Dermis microvascular lymphatic vessel endothelial cell (primary cell): ENCODE results near the gene DYNC2H1. TPM values are rescaled to one million over a fixed set of nuclear protein-coding genes. Genes with fewer than 3 reads are reported as not detected.

Experiments
- DNase-seq, 2 donors: peaks; one replicate each; pipeline versions ENCODE4 v3.0.0 to v3.0.0-alpha.2; 2010; ENCODE audit warnings: low read depth in 2 of 2
- total RNA-seq: library from RNA; depleted of rRNA; stranded (reverse); fragments of >200 nt; gene quantifications from 2 replicates; pipeline ENCODE4 v1.2.1, GENCODE V29; 2014

Gene DYNC2H1, protein sequence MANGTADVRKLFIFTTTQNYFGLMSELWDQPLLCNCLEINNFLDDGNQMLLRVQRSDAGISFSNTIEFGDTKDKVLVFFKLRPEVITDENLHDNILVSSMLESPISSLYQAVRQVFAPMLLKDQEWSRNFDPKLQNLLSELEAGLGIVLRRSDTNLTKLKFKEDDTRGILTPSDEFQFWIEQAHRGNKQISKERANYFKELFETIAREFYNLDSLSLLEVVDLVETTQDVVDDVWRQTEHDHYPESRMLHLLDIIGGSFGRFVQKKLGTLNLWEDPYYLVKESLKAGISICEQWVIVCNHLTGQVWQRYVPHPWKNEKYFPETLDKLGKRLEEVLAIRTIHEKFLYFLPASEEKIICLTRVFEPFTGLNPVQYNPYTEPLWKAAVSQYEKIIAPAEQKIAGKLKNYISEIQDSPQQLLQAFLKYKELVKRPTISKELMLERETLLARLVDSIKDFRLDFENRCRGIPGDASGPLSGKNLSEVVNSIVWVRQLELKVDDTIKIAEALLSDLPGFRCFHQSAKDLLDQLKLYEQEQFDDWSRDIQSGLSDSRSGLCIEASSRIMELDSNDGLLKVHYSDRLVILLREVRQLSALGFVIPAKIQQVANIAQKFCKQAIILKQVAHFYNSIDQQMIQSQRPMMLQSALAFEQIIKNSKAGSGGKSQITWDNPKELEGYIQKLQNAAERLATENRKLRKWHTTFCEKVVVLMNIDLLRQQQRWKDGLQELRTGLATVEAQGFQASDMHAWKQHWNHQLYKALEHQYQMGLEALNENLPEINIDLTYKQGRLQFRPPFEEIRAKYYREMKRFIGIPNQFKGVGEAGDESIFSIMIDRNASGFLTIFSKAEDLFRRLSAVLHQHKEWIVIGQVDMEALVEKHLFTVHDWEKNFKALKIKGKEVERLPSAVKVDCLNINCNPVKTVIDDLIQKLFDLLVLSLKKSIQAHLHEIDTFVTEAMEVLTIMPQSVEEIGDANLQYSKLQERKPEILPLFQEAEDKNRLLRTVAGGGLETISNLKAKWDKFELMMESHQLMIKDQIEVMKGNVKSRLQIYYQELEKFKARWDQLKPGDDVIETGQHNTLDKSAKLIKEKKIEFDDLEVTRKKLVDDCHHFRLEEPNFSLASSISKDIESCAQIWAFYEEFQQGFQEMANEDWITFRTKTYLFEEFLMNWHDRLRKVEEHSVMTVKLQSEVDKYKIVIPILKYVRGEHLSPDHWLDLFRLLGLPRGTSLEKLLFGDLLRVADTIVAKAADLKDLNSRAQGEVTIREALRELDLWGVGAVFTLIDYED (N-terminal part only)
- 2.7 and 3.3 TPM in 2 replicates for total RNA-seq

DNA sequence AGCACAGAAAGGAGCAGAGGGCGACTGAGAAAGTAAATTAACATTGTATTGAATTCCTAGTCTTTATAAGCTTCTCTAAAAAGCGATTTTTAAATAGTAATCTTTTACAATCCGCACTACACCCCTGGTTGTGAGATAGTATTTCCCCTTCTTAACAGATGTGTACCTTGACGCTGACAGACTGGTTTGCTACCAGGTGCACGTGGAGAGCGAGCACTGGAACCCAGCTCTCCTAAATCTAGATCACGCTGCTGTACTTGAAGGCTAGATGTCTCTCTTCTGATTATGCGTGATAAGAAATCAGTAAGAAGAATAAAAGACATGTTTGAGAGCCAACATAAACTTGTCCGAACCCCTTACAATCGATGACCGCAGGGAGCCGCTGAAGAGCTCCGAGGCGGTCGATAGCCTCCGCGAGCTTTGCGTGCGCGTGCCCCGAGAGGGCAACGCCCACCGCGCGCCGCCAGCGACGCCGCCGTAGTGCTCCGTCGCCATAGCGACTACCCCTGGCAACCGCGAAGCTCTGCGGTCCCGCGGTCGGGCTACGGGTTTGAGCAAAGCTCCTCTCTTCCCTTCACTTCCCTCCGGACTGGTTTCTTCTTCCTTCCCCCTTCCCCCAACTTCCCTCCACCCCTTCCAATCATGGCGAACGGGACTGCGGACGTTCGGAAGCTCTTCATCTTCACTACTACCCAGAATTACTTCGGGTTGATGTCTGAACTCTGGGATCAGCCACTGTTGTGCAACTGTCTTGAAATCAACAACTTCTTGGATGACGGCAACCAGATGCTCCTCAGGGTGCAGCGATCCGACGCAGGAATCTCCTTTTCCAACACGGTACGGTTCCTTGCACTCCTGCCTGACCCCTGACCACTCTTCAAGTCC, at the start of gene DYNC2H1:
Gene DYNC2H1, plus strand, starts transcription at position 494 of the 885 bp plus-strand sequence. Its CDS starts 149 bp downstream, at position 643.
- DNase-seq, result peak; percentile 49 to 85

DNA sequence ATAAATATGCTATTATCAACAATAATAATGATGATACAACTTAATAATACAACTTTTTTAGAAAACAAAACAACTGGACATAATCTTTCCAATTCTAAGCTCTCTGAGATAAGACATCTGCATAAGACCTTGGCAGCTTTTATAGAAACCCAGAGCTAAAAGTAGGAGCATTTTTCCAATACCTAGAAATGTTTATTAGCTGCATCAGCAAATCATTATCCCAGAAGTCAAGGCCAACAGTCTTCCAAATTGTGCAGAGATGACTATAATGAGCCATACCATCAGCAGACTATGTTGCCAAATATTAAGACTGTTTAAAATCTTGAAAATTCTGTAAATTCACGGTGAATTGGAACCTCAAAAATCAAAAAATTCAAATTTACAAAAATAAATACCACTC, 47.6 kb upstream of the DYNC2H1 start:
- DNase-seq, result no peak

DNA sequence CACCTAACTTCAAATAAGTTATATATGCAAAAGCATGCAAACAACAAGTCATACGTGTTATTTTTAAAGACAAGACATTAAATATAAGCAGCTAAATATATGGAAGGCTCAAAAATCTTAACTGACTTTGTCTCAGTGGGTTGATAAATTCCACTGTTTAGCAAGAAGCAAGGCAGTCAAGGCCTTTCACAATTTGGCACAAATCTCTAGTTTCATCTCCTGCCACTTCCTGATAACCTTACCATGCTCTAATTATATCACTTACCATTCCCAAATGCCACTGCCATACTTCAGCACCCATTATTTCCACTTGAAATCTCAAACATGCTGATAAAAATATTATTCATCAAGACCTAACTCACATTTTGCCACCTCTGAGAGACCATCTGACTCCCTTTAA, 42.1 kb upstream of the DYNC2H1 start:
- DNase-seq, result no peak

DNA sequence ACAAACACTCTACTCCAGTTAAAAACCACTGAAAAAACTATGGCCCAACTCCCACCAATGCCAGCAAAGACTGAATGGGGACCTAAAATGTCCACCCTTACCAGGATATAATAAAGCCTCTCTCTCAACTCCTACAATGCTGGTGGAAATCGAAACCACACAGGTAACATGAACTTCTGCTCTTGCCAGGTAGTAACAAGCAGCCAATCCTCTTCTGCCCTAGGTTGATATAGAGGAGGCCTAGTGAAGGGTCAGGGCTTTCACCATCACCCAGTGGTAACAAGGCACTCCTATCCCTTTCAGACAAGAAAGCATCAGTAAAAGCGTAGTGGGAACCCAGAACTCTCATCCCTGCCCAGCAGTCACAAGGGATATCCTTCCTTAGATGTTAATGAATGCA, 39.9 kb upstream of the DYNC2H1 start:
- DNase-seq, result no peak

DNA sequence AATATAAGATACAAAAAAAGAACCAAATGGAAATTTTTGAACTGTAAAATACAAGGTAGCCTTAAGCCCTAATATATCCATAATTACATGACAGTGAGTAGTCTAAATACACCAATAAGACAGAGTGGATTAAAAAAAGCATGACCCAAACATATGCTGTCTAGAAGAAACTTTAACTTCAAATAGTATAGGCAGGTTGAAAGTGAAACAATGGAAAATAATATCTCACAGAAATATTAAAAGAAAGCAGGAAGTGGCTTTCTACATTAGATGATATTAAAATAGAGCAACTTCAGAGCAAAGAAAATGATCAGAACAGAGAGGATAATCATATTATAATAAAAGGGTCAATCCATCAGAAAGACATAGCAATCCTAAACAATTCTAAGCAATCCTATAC, 39.1 kb upstream of the DYNC2H1 start:
- DNase-seq, result no peak

DNA sequence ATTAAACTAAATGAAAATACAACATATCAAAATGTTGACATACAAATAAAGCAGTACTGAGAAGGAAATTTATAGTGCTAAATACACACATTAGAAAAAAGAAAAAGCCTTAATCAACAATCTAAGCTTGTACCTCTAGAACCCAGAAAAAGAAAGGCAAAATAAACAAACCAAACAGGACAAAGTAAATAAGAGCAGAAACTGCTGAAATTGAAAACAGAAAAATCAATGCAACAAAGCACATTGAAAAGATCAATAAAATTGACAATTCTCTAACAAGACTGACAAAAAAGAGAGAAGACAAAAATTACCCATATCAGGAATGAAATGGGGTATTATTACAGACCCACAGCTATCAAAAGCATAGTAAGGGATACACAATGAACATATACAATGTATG, 38.2 kb upstream of the DYNC2H1 start:
- no peak for DNase-seq

DNA sequence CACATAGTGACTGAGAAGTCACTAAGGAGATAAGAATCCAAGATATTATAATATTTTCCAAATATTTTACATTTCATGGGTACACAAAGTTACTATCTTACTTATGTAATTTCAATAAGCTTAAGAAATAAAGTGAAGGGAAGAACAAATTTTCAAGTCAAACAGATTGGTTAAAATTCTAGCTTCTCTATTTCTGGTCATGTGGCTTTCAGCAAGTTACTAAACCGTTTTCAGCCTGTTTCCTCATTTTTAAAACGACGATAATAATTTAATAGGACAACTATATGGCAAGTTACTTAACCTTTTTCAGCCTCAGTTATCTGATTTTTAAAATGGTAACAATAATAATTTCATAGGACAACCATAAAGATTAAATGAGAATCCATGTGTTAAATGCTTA, 32.9 kb upstream of the DYNC2H1 start:
- no peak for DNase-seq

DNA sequence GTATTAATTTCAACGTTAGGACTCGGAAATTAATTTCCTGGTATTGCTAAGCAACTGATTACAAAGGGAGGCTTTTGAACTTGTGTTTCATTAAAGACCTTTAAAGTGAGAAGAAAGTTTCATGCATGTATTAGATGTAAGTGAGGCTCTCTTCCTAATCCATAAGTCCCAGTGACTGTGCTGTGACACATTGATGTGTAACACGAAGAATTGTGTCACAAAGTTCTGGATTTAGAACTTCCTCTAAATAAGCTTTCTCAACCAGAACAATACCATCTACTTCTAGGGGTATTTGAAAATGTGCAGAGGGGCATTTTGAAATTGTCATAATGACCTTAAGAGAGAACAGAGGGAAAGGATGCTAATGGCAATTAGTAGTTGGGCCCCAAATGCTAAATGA, 31.7 kb upstream of the DYNC2H1 start:
- no peak for DNase-seq

DNA sequence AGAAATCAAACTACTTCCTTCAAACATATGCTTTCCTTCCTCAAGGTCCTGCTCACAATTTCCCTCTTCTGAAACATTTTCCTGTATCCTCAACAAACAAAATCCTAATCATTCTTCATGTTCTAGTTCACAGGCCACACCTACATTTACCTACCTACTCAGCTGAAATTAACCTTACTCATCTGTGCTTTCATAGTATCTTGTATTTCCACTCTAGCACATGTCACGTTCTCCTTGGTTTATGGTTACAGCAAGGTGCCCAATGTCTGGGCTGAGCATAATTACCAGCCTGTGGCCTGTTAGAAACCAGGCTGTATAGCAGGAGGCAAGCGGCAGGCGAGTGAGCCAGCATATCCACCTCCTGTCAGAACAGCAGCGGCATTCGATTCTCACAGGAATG, 30.5 kb upstream of the DYNC2H1 start:
- DNase-seq, result no peak

DNA sequence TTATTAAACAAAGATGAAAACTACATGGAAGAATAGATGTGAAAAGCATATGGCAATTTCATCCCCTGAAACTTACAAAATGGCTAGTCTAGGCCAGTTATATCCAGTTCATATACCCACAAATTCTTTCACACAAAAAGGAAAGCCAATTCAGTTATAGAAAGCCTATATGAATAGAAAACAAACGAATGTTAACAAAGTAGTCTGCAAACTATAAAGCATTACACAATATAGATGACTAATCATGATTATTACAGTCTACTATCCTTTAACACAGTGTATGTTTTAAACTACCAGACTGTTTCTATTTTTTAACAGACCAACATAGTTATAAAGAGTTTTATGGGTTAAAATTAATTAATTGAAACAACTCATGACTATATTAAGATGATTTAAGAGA, 29.4 kb upstream of the DYNC2H1 start:
- no peak for DNase-seq

DNA sequence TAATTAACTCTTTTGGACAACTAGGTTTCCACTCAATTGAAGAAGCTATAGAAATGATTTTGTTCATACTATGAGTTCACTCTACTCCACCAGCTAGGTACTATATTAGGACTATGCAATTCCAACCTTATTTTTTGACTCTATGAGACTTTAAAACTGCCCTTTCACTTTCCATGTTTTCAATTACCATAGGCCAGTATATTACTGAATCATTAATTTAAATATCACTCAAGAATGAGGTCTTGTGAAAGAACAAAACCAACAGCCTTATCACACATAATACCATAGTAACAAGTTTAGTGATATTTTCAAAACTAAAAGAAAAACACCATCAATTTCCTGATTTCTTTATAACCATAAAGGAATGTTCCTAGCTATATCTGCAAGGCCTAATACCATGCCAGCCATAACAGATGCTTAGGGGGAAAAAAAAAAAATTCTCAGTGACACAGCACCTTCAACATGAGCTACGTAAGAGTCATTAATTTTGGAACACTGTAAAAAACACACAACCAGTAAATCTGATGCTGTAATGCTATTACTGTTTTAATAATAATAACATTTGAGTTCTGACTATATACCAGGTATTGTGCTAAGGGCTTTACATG, 23.4 kb upstream of the DYNC2H1 start:
- DNase-seq, result peak in 1 of 2 donors; percentile 35

DNA sequence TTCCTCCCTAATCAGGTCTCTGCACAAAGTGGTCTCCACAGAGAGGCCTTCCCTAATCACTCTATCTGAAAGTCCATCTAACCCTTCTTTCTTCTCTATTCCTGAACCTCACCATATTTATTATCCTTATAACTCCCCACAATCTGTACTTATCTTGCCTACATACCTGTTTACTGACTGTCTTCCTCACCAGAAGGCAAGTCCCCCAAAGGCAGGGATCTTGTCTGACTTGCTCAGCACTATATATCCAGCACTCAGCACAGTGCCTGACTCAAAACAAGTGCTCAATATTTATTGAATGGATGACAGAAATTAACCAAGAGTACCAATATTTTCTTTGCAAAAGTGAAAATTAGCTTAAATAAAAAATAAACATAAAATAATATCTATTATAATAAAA, 22.8 kb upstream of the DYNC2H1 start:
- no peak for DNase-seq

DNA sequence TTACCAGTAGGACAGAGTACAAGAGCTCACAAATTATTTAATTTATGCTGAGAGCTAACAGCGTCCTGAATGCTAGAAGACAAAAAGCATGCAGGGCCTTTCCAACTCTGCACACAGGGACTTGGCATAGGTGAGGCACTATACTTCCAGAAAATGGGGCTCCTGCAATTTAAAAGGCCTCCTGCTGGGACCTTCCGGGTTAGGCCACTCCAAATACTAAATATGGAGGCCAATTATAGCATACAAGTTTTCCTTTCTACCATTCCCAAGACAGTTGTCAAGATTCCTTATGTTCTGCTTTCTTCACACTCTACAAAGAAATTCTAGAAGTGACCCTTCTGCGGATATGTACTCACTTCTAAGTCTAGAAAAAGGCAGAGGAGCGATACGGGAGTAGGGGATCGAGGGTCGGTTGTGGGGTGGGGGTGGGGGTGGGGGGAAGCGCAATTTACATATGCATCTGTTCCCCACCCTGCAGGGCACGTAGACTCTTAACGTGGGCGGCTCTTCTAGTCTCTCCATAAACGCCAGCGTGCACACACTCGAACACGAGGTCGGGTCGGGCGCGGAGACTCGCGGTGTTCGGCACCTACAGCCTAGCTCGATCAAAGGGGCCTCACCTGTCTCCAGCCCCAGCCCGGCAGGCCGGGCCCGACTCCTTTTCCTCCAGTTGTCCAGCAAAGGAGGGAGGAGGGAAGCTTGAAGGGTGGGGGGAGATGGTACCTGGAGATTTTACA, 18.0 kb upstream of the DYNC2H1 start:
- DNase-seq, result peak in 1 of 2 donors; percentile 54

DNA sequence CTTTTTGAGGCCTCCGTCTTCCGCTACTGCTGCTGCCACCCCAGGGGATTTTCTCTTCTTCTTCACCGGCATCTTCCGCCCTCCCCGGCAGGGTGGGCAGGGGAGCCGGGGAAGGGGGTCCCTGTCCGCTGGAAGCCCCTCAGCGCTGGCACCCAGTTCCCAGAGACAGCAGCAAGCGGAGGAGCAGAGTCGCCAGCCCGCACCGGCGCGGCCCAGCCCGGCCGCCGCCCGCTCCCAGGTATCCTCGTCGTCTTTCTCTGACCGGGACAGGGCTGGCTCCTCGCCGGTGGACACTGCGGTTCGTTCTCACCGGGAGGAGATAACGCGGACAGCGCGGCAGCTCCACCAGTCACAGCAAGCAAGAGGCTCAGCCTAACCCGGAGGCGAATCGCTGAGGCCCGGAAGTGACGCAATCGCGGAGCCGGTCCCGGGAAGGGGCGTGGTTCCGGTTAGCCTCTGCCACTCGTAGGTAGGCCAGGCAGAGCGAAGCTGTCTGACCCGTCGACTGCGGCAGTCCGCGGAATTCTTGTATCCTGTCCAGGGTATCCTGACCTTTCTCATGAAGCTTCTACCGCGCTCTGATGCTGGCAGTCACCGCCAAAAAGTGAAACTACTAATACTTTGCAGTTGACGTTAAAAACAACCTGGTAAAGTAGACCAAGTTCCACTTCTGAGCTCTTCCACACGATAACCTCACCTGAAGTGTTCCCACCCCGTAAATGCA, 17.3 kb upstream of the DYNC2H1 start, which contains the start of gene DCUN1D5:
Gene DCUN1D5, minus strand, starts transcription at position 360 of the 724 bp plus-strand sequence. Its CDS starts 288 bp downstream, at position 72.
- DNase-seq, result peak; percentile 89 to 96

DNA sequence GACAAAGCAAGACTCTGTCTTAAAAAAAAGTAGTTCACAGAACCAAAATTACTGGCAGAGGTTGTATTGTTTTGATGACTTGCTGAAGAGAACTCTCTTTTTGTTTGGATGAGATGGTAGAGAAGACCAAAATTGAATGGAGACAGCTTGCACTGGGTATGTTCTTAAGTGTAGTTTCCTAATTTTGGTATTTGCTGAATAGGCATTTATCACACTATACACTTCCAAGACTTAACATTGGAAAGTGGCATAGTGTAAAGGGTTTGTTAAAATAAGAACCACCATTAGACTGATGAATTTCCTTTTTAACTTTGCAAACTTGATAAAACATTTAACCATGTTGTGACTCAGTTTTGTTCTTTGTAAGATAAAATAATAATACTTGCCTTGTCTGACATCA, 11.9 kb upstream of the DYNC2H1 start:
- DNase-seq, result no peak

DNA sequence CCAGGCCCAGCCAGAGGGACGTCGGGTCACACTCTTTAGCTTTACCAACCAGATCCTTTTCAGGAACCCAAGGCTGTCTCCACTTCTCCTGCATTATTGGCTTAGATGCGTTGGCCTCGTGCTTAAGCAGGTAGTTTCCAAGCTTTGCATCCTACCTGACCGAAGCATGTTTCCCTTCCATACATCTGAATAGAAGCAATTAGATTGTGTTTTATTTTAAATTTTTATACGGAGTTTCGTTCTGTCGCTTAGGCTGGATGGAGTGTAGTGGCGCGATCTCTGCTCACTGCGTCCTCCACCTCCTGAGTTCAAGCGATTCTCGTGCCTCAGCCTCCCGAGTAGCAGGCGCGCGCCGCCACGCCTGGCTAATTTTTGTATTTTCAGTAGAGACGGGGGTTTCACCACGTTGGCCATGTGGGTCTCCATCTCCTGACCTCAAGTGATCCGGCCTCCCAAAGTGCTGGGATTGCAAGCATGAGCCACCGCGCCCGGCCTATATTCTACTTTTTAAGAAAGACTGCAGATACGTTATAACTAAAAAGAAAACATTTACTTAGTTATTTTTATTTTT, 677 bp downstream of the DYNC2H1 start:
- DNase-seq, result no peak

DNA sequence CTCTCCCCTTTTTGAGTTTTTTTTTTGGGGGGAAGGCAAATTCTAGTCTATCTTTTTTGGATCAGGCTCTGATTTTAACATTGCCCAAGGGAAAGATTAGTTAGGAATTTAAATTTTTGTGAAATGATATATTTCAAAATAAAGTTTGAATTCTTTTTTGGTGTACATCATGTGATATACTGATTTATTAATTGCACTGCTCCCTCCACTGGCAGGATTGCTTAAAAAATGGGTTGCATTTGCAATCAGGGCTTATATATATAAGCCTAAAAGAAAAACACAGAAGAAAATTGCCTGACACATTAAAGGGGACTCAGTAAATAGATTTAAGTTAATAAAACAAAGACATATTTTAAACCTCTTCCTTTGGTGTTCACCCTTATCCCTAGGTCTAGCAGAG, 1.2 kb downstream of the DYNC2H1 start:
- peak in 1 of 2 donors; percentile 5 for DNase-seq

DNA sequence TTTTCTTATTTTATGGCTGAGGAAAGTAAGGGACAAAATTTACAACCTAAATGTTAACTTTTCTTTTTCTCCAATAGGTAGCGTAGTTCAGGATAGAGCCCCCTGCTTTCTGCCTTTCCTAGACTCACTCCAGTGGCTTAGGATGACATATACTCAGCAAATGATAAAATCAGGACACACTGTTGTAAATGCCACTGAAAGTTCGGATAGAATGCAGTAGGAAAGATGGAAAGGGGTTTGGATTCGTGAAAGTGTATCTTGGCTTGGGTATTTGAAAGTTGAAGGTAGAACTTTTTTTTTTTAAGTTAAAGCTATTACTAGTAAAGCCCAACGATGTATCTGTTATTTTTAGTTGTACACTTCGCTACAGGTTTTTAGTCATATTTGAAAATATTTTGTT, 2.2 kb downstream of the DYNC2H1 start:
- no peak for DNase-seq
